Measurements from ENCODE around the gene PTPRN2.
"Not testable (repeated sequence)": the region's sequence is repeated elsewhere in the genome, so short reads cannot be mapped to it uniquely, and the experiment has no call there.

Gene PTPRN2

GRCh38 chr7:157595086-157595855 lies 992.4 kb downstream of the PTPRN2 start:
- no peak for FAIRE-seq

- FAIRE-seq = no peak
These were observed 993.3 kb downstream of the PTPRN2 start for GRCh38 chr7:157594306-157594705.

GRCh38 chr7:157593541-157593940 lies 994.1 kb downstream of the PTPRN2 start:
- FAIRE-seq = no peak

- FAIRE-seq = not testable (repeated sequence)
These were observed 994.8 kb downstream of the PTPRN2 start for GRCh38 chr7:157592636-157593320.

GRCh38 chr7:157590526-157590925 lies 997.1 kb downstream of the PTPRN2 start:
- FAIRE-seq = no peak

GRCh38 chr7:157589680-157590079 lies 997.9 kb downstream of the PTPRN2 start:
- FAIRE-seq = no peak

- no peak for FAIRE-seq
These were observed 999.6 kb downstream of the PTPRN2 start for GRCh38 chr7:157587805-157588560.

- no peak for FAIRE-seq
These were observed 1000.4 kb downstream of the PTPRN2 start for GRCh38 chr7:157587051-157587804.

- no peak for FAIRE-seq
These were observed 1001.1 kb downstream of the PTPRN2 start for GRCh38 chr7:157586426-157586955.

GRCh38 chr7:157585113-157585861 lies 1002.3 kb downstream of the PTPRN2 start:
- no peak for FAIRE-seq

GRCh38 chr7:157584420-157584819 lies 1003.2 kb downstream of the PTPRN2 start:
- FAIRE-seq = no peak

GRCh38 chr7:157581740-157582139 lies 1005.9 kb downstream of the PTPRN2 start:
- no peak for FAIRE-seq

GRCh38 chr7:157580324-157580723 lies 1007.3 kb downstream of the PTPRN2 start:
- FAIRE-seq = no peak

GRCh38 chr7:157579425-157579824 lies 1008.2 kb downstream of the PTPRN2 start:
- FAIRE-seq = no peak

GRCh38 chr7:157577796-157578339 lies 1009.8 kb downstream of the PTPRN2 start:
- no peak for FAIRE-seq

- FAIRE-seq = no peak
These were observed 1010.6 kb downstream of the PTPRN2 start for GRCh38 chr7:157577061-157577460.

- no peak for FAIRE-seq
These were observed 1011.2 kb downstream of the PTPRN2 start for GRCh38 chr7:157576415-157576814.

GRCh38 chr7:157575777-157576176 lies 1011.8 kb downstream of the PTPRN2 start:
- FAIRE-seq = no peak

GRCh38 chr7:157574914-157575586 lies 1012.6 kb downstream of the PTPRN2 start:
- no peak for FAIRE-seq

- FAIRE-seq = no peak
These were observed 1013.4 kb downstream of the PTPRN2 start for GRCh38 chr7:157574120-157574825.

Measured in islet of Langerhans (tissue), 1 donor.